ENCODE data around the gene TXLNA. TPM values are rescaled to one million over a fixed set of nuclear protein-coding genes. Genes with fewer than 3 reads are reported as not detected.

TXLNA gene
- polyA plus RNA-seq, 1 experiment = 38.5 TPM

GRCh38 chr1:32231843-32232432, 52.5 kb downstream of the TXLNA start:
- no peaks in the 10 kb centered on the region for H3K27me3 ChIP-seq (ENCODE audit: control insufficient read depth, insufficient read depth, low read length)
- ChIA-PET POLR2A (no interaction called here), CTCF (interaction anchor here (0.9 kb wide), 1 partner anchor 16 kb away, joined by 3 read pairs; no protein-coding TSS in a partner anchor)
- DNase-seq (ENCODE audit: low read depth) = no peak
- peaks cover 23% of the 10 kb centered on the region for H3K36me3 ChIP-seq (ENCODE audit: control insufficient read depth, insufficient read depth, low read length)
- H3K4me3 ChIP-seq (ENCODE audit: low read depth, low read length) = no peak overlapping the region
- no peak for TF ChIP-seq CTCF (IDR thresholded peaks at IDR 0.05; ENCODE audit: insufficient read depth, low read depth, low read length)

GRCh38 chr1:32232558-32233304, 53.3 kb downstream of the TXLNA start:
- no peak overlapping the region for H3K4me3 ChIP-seq (ENCODE audit: low read depth, low read length)
- TF ChIP-seq CTCF (IDR thresholded peaks at IDR 0.05; ENCODE audit: insufficient read depth, low read depth, low read length) = no peak
- ChIA-PET POLR2A (no interaction called here), CTCF (interaction anchor here (0.9 kb wide), 1 partner anchor 16 kb away, joined by 3 read pairs; no protein-coding TSS in a partner anchor)
- no peak for DNase-seq (ENCODE audit: low read depth)
- H3K36me3 ChIP-seq (ENCODE audit: control insufficient read depth, insufficient read depth, low read length) = peaks cover 21% of the 10 kb centered on the region
- H3K27me3 ChIP-seq (ENCODE audit: control insufficient read depth, insufficient read depth, low read length) = no peaks in the 10 kb centered on the region

- H3K4me3 ChIP-seq (ENCODE audit: low read depth, low read length) = no peak overlapping the region
- H3K27me3 ChIP-seq (ENCODE audit: control insufficient read depth, insufficient read depth, low read length) = no peaks in the 10 kb centered on the region
- ChIA-PET CTCF (interaction anchor here (0.6 to 1.4 kb wide), 3 partner anchors 14 to 139 kb away, joined by 3 to 5 read pairs (median 5); no protein-coding TSS in a partner anchor), POLR2A (no interaction called here)
- no peak for TF ChIP-seq CTCF (IDR thresholded peaks at IDR 0.05; ENCODE audit: insufficient read depth, low read depth, low read length)
- DNase-seq (ENCODE audit: low read depth) = no peak
- peaks cover 12% of the 10 kb centered on the region for H3K36me3 ChIP-seq (ENCODE audit: control insufficient read depth, insufficient read depth, low read length)
Observed at GRCh38 chr1:32234792-32235191, 55.3 kb downstream of the TXLNA start.

GRCh38 chr1:32239337-32239736, 59.9 kb downstream of the TXLNA start:
- H3K4me3 ChIP-seq (ENCODE audit: low read depth, low read length) = no peak overlapping the region
- ChIA-PET POLR2A (no interaction called here), CTCF (interaction anchor here (0.6 to 4.3 kb wide), 4 partner anchors 9 to 34 kb away, joined by 3 to 23 read pairs (median 12); no protein-coding TSS in a partner anchor)
- DNase-seq (ENCODE audit: low read depth) = no peak
- H3K27me3 ChIP-seq (ENCODE audit: control insufficient read depth, insufficient read depth, low read length) = no peaks in the 10 kb centered on the region
- TF ChIP-seq CTCF (IDR thresholded peaks at IDR 0.05; ENCODE audit: insufficient read depth, low read depth, low read length) = no peak
- peaks cover 4% of the 10 kb centered on the region; the same call in 1 of the 2 replicates for H3K36me3 ChIP-seq (ENCODE audit: control insufficient read depth, insufficient read depth, low read length)

GRCh38 chr1:32239790-32240139, 60.3 kb downstream of the TXLNA start:
- H3K36me3 ChIP-seq (ENCODE audit: control insufficient read depth, insufficient read depth, low read length) = 0 out of 2 replicates have a peak, but pooled peaks cover 2% of the 10 kb centered on the region
- ChIA-PET POLR2A (no interaction called here), CTCF (interaction anchor here (0.6 to 4.3 kb wide), 4 partner anchors 9 to 34 kb away, joined by 3 to 23 read pairs (median 12); no protein-coding TSS in a partner anchor)
- DNase-seq (ENCODE audit: low read depth) = no peak
- no peaks in the 10 kb centered on the region for H3K27me3 ChIP-seq (ENCODE audit: control insufficient read depth, insufficient read depth, low read length)
- TF ChIP-seq CTCF (IDR thresholded peaks at IDR 0.05; ENCODE audit: insufficient read depth, low read depth, low read length) = no peak
- peak overlapping the region; percentile 59; the same call in 1 of the 2 replicates for H3K4me3 ChIP-seq (ENCODE audit: low read depth, low read length)

Measured in BJ (cell line).